ENCODE data around the gene PDZD8.
"Not testable (repeated sequence)": the region's sequence is repeated elsewhere in the genome, so short reads cannot be mapped to it uniquely, and the experiment has no call there.

Gene PDZD8

DNA sequence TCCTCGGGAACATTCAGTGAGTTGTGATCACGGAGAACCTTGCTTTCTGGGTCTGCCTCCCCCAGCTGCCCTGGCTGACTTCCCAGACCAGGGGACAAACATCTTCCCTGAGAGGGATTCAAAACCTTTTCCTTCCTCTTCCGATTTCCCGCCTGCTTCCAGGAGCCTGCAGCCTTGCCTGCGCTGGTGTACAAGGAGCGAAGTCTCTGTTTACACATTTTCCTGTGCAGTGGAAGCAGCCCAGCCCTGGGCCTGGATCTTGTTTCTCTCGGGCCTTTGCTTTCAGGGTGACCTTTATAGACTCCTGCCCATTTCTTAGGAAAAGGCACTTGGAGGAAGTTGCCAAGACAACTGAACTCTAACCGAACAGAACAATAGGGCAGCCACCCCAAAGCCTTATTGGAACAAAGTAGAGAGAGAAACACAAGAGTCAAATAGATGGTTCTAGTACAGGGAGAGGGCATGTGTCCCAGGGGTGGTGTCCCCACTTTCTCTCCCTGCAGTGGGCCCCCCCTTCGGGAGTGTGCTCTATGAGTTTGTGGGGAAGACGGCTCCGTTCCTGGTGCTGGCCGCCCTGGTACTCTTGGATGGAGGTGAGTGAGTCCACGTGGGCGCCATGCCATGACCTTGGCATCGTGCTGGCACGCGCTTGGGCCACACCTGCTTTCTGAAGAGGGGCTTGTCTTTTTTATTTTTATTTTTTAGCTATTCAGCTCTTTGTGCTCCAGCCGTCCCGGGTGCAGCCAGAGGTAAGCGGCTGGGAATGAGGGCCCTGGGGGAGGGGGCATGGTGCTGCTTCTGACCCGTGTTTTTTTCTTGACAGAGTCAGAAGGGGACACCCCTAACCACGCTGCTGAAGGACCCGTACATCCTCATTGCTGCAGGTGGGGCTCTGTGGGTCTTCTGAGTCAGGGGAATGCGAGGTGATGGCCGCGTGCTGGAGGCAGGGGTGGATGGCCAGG, 120.2 kb downstream of the PDZD8 start:
- DNase-seq (ENCODE audit: low spot score) = no peak

DNA sequence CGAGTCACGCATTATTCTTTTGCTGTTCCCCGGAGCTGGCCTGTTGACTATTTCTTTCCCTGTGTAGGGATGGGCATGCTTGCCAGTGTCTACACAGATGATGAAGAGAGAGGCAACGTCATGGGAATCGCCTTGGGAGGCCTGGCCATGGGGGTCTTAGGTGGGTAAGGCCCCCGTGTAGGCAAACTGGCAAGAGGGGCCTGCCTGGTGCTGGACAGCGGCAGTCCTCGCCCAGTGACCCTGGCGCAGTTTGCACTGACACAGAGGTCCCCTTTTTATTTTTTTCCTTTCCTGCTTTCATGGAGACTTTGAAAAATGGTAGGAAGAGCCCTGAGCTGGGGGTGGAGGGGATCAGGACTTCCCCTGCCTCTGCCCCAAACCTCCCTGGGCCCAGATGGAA, 120.9 kb downstream of the PDZD8 start:
- no peak for DNase-seq (ENCODE audit: low spot score)

DNA sequence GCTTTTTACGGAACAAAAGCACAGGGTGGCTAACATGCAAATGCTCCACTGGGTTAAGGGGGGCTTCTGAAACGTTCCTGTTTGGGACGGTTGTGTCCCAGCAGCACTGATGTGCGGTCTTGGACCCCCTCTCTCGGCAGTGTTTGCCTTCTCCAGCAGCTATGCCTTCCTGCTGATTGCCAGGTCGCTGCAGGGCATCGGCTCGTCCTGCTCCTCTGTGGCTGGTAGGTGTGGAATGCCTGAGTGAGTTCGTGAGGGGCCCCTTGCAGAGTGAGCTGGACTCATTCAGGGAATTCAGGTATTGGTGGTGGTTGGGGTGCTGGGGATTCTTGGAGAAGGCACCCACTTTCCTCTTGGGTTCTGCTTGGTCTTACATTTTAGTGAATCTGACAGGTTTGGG, 121.3 kb downstream of the PDZD8 start:
- DNase-seq (ENCODE audit: low spot score) = no peak

DNA sequence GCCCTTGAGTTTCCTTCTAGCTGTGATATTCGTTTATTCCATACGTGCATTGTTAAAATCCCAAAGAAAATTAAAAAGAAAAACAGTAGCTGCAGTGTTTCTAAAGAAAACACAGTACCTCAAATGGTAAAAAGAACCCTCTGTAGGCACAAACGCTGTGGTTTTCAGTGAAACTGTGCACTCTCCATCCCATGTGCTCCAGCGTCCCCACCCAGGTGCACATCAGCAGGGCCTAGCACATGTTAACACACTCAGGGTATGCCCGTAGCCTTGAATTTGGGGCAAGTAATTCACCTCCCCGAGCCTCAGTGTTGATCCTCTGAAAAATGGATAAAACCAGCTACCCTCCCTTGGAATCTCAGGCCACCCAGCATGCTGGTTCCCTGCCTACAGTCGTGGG, 124.8 kb downstream of the PDZD8 start:
- DNase-seq (ENCODE audit: low spot score) = no peak

DNA sequence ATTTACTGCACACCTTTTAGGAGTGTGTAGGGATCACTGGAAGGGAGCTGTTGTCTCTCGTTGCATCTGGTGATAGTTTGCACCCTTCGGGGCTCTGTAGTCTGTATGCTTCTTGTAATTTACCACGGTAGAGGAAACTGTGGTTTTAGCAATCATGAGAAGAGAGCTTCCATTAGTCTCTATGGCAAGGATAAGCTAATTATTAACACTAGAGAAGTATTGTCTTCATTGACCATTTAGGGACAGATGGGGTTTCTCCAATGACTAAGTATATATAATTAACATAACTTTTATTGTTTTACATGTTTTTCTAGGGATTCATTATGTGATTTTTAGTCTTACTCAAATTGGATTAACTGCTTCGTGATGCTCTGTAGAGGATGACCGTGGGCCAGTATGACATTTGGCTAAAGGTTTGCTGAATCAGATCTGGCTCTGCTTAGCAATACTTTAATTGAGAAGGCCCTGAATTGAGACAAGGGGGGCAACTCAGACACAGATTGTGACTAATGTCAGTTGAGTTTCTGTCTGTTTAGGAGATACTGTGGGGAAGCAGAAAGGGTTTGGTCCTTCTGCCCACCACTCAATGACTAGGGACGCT, 125.6 kb downstream of the PDZD8 start:
- DNase-seq (ENCODE audit: low spot score) = no peak

DNA sequence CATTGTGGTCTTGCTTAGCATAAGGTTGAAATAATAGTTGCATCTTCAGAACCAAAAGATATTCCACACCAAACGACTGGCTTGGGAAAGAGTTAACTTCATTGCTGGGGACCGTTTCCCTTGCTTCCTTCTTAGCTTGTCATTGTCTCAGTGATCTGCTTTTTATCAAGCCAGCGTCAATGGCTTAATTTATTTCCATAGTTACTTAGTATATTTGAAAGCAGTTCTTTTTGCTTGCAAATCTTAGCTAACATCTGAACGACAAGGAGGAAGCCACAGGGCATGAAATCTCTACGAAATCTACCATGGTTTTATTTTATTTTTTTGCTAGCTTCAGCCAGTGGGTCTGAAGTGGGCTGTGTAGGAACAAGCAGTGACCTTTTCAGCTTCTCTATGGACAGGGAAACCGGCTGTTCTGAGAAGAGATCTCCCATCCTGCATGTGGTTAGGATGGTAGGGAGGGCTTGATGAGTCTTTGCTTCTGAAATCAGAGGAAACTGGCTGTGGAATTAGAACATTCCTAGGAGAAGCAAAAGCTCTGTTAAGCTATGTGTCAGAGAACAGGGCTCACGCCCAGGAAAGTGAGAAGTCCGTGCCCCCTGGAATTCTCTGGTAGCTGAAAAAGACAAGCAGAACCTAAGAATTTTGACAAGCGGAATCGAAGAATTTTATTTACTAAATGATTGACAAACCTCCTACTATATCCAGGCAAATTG, 126.3 kb downstream of the PDZD8 start:
- DNase-seq (ENCODE audit: low spot score) = no peak

DNA sequence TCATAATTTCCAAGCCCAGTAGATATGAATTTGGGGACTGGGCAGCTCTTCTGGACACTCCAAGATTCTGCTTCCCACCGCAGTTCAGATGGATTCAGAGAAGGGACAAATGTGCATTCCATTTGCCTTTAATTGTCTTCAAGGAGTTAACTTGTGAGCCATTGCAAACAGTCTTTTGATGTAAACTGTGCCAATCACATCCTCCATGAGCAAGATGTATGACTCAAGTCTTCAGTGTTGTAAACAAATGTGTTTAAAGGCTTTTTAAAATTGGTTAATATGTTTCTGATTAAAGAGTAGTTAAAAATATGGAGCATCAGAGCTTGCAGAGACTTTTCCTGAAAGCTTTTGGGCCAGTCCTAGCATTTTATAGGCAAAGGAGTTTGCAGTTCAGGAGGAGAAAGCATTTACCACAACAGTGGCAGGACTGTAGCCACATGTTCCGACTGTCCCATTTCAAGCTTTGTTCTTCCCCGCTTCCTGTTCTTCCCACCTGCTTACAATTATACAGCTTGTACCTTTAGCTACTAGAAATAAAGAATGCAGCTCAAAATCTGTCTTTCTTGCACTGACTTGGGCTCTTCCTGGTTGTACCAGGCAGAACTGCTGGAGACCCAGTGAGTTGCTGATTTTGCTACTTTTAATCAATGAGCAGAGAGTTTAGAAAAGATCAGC, 128.1 kb downstream of the PDZD8 start:
- DNase-seq (ENCODE audit: low spot score) = no peak

DNA sequence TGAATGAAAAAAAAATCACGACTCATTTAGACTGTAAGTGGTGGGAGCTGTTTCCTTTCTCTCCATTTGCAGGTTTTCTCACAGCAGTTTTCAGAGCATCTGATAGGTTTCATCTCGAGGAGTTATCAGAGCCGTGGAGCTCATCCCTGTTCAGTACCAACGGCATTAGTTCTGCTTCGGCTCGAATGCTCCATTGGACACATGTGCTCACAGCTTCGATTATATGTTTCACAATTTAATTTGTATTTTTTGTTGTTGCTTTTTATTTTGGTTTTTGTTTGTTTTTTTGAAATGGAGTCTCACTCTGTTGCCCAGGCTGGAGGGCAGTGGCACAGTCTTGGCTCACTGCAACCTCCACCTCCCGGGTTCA, 132.8 kb downstream of the PDZD8 start:
- DNase-seq (ENCODE audit: low spot score) = no peak

DNA sequence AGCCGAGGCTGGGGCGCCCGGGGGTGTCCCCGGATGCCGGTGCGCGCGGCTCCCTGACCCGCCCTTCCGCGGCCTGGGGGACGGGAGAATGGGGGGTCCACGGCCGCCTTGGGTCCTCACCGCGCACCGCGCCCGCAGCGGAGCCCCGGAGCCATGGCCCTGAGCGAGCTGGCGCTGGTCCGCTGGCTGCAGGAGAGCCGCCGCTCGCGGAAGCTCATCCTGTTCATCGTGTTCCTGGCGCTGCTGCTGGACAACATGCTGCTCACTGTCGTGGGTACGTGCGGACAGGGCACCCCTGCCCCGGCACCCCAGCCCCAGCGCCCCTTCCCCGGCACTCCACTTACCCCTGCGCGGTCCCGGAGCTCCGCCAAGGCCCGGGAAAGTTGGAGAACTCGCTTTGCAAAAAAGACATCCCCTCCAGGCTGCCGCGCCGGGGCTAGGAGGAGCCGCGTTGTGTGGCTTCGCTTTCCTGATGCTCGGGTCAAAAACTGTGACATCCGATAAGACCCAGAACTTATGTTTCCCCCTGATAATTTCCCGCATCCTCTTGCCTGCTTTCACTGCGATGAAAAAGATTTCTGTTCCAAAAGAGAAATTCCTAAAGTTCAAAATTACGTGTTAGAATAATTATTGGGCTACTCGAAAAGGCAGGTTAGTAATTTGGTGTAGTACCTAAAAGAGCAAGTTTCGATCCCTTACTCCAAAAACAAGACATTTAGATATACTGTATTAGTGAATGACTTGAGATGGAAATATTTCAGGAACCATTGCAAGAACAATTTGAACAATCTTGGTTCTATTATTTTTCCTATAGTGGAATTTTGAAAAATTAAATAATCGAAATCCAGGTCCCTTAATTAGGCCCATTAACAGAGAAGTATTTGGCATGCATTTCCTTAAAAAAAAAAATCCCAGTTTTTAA, 133.4 kb downstream of the PDZD8 start:
- DNase-seq (ENCODE audit: low spot score) = no peak

DNA sequence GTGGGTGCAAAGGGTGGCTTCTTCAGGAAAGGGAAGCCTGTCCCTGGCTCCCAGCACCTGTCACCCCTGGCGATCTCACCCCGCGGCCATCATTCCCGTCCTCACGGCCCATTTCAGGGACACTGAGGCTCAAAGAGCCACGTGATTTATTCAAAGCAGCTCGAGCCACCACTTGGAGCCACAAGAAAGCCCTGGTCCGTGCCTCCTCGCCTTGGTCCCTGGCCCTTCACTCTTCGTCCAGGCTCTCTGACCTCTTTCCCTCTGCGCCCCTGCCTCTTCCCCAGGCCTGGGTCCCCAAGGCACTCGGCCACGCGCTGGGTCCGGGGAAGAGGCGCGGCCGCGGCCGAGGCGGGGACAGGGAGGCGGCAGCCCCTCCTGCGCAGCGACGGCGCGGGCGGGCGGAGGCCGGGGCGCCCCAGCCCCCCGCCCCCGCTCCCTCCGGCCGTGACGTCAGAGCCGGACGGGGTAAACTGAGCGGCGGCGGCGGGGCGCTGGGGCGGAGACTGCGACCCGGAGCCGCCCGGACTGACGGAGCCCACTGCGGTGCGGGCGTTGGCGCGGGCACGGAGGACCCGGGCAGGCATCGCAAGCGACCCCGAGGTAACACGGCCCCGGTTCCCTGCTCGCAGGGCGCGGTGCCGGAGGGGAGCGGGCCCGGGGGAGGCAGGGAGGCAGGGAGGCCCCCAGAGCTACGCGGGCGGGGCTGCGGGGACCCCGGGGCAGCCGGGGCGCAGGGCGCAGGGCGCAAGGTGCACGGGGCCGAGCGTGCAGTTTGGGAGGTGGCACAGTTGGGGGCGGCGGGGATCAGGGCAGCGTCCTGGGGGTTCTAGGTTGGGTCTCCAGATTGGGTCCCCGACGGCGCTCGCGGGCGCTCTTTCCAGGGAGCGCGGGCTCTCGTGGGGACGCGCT, 134.4 kb downstream of the PDZD8 start, which contains the start of gene SLC18A2:
Gene SLC18A2, plus strand, starts transcription at position 494 of the 909 bp plus-strand sequence. CDS start 580 bp downstream, outside the sequence.
- no peak for DNase-seq (ENCODE audit: low spot score)

DNA sequence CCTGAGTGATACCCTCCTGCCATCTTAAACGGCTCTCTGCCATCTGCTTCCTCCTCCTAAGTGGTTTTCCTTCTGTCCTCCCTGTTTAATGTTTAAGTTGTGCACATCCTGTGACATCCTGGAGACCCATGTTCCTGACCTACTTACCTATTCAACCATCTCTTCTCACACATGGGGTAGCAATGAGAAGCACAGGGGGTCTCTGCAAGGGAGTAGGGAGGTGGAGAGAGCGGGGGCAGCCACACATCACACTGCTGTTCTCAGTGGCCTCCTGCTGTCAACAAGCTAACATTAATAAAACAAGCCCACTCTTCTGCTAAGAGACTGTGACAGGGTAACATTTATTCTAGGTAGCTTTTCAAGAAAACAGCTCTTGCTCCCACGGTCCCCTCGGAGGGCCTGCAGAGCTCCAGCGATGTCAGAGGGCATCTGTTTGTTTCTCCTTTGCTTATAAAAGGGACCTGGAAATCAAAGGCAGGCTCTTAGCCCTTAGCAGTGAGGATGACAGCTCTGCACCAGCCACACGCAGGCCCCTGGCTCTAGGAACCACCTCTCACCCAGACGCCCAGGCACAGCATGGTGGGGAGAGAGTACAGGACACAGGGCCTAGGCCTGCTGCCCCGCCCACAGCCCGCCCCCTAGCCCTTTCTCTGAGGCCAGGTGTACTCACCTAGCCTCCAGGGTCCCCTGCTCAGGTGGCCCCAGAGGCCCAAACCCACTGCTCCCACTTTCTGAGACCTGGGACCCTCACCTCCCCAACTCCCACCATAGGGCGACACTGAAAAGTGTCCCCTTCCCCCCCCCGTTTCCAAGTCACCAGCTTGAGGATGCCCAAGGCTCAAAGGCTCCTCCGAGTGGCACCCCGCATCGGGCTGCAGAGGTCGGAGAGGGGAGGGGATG, 135.3 kb downstream of the PDZD8 start:
- no peak for DNase-seq (ENCODE audit: low spot score)

DNA sequence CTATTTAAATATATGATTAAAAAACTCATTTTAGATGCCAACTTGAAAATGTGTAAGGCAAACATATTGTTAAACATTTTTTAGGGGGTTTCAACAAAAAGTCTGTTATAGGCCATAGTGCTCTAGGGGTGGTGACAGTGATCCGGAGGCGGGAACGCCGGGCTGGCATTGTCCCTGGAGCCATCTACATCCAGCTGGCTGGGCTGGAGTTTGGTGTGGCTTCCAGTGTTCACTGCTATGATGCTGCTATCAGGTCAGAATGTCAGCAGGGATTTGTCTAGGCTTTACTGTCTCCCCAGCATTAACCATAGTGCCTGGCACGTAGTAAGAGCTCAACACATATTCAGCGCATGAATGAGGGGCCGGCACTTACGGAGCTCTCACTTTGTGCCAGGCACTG, 136.2 kb downstream of the PDZD8 start:
- no peak for DNase-seq (ENCODE audit: low spot score)

DNA sequence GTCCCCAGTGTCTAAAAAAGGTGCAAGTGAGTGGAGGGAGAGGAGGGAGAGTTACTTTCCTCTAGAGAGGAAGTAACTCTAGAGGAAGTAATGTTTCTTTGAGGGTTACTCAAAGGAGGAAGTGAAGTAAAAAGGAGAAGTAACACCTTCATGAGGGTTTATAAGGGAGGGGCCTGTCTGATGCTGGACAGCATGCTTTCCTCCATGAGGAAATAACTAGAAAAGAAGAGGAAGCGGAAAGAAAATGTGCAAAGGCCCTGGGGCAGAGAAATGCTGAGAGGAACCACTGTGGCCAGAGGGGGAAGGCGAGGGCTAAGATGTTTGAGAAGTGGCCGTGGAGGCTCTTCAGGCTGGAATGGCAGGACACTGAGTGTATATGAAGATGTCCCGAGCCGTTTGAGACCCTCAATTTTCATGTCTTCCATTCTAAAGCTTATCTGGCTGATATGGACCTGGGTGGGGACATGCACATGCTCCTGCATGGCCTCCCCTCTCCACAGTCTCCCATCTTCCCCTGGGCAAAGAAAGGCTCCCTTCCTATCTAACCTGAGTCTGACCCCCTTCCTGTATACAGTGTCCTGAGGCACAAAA, 137.7 kb downstream of the PDZD8 start:
- DNase-seq (ENCODE audit: low spot score) = no peak

DNA sequence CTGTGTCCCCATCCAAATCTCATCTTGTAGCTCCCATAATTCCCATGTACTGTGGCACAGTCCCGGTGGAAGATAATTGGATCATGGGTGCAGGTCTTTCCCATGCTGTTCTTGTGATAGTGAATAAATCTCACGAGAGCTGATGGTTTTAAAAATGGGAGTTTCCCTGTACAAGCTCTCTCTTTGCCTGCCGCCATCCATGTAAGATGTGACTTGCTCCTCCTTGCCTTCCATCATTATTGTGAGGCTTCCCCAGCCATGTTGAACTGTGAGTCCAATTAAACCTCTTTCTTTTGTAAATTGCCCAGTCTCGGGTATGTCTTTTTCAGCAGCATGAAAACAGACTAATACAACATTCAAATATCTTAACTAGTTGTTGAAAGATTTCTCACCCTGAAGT, 145.1 kb downstream of the PDZD8 start:
- DNase-seq (ENCODE audit: low spot score) = not testable (repeated sequence)

DNA sequence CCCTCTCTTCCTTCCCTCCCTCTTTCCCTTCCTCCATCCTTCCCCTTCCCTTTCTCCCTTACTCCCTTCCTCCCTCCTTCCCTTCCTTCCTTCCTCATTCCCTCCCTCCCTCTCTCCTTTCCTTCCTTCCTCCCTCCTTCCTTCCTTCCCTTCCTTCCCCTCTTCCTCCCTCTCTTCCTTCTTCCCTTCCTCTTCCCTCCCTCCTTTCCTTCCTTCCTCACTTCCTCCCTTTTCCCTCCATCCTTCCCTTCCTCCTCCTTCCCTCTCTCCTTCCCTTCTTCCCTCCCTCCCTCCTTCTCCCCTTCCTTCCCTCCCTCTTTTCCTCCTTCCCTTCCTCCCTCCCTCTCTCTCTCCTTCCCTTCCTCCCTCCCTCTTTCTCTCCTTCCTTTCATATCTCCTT, 147.0 kb downstream of the PDZD8 start:
- DNase-seq (ENCODE audit: low spot score) = no peak

All from globus pallidus (tissue), 1 donor.